ENCODE measurements around the gene ARHGAP42.

Gene ARHGAP42

DNA sequence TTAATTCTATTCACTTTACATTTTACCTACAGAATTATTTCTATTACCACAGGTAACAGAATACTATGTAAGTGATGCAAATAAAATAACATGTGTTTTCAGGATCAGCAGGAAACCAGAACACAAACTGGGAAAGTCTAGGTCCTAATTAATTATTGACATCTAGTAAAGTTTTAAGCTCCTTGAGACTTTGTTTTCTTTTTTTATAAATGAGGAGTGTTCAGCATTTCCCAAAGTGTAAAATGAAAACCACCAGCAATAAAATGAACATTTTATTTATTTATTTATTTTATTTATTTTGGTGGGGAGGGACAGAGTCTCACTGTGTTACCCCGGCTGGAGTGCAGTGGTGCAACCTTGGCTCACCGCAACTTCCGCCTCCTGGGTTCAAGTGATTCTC lies 123.6 kb downstream of the ARHGAP42 start:
- Histone ChIP-seq H2AFZ (ENCODE audit: low read depth, low read length, severe bottlenecking) (no peak overlapping the region), H3K9me2 (replicated peaks; ENCODE audit: insufficient read depth, low read length) (no peaks in the 10 kb centered on the region), H3K27ac (ENCODE audit: low read depth, low read length) (no peak overlapping the region), H3K79me2 (ENCODE audit: insufficient read depth, low read length) (no peaks in the 10 kb centered on the region), H3K4me2 (ENCODE audit: low read depth, low read length, poor library complexity, severe bottlenecking) (no peak overlapping the region), H3K9me3 (ENCODE audit: insufficient read depth, low read length) (no peaks in the 10 kb centered on the region), H3K36me3 (ENCODE audit: low read length) (no peaks in the 10 kb centered on the region), H3K27me3 (ENCODE audit: low read length) (no peaks in the 10 kb centered on the region), H3K4me3 (ENCODE audit: insufficient read depth, low read length, poor library complexity, severe bottlenecking) (no peak overlapping the region), H3K9ac (ENCODE audit: low read length) (no peak overlapping the region), H4K20me1 (ENCODE audit: low read depth, low read length) (no peaks in the 10 kb centered on the region), H3F3A (ENCODE audit: insufficient read depth) (no peaks in the 10 kb centered on the region)
- no peak for TF ChIP-seq EZH2phosphoT487 (conservative IDR thresholded peaks at IDR 0.05; ENCODE audit: low read length)
- TF ChIP-seq, protein P1, sequence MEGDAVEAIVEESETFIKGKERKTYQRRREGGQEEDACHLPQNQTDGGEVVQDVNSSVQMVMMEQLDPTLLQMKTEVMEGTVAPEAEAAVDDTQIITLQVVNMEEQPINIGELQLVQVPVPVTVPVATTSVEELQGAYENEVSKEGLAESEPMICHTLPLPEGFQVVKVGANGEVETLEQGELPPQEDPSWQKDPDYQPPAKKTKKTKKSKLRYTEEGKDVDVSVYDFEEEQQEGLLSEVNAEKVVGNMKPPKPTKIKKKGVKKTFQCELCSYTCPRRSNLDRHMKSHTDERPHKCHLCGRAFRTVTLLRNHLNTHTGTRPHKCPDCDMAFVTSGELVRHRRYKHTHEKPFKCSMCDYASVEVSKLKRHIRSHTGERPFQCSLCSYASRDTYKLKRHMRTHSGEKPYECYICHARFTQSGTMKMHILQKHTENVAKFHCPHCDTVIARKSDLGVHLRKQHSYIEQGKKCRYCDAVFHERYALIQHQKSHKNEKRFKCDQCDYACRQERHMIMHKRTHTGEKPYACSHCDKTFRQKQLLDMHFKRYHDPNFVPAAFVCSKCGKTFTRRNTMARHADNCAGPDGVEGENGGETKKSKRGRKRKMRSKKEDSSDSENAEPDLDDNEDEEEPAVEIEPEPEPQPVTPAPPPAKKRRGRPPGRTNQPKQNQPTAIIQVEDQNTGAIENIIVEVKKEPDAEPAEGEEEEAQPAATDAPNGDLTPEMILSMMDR (IDR thresholded peaks at IDR 0.05; ENCODE audit: insufficient read depth, low read length, poor library complexity, severe bottlenecking) = no peak

- Histone ChIP-seq H4K20me1 (ENCODE audit: low read depth, low read length) (no peaks in the 10 kb centered on the region), H2AFZ (ENCODE audit: low read depth, low read length, severe bottlenecking) (no peak overlapping the region), H3F3A (ENCODE audit: insufficient read depth) (no peaks in the 10 kb centered on the region), H3K36me3 (ENCODE audit: low read length) (no peaks in the 10 kb centered on the region), H3K4me2 (ENCODE audit: low read depth, low read length, poor library complexity, severe bottlenecking) (no peak overlapping the region), H3K4me3 (ENCODE audit: insufficient read depth, low read length, poor library complexity, severe bottlenecking) (no peak overlapping the region), H3K9me2 (replicated peaks; ENCODE audit: insufficient read depth, low read length) (no peaks in the 10 kb centered on the region), H3K79me2 (ENCODE audit: insufficient read depth, low read length) (no peaks in the 10 kb centered on the region), H3K27ac (ENCODE audit: low read depth, low read length) (no peak overlapping the region), H3K9ac (ENCODE audit: low read length) (no peak overlapping the region), H3K27me3 (ENCODE audit: low read length) (no peaks in the 10 kb centered on the region), H3K9me3 (ENCODE audit: insufficient read depth, low read length) (no peaks in the 10 kb centered on the region)
- TF ChIP-seq, protein P1 (IDR thresholded peaks at IDR 0.05; ENCODE audit: insufficient read depth, low read length, poor library complexity, severe bottlenecking) = no peak
- no peak for TF ChIP-seq EZH2phosphoT487 (conservative IDR thresholded peaks at IDR 0.05; ENCODE audit: low read length)
These were observed 125.4 kb downstream of the ARHGAP42 start for GRCh38 chr11:100812517-100812916.

- Histone ChIP-seq H4K20me1 (ENCODE audit: low read depth, low read length) (no peaks in the 10 kb centered on the region), H3K27me3 (ENCODE audit: low read length) (no peaks in the 10 kb centered on the region), H3K9me3 (ENCODE audit: insufficient read depth, low read length) (no peaks in the 10 kb centered on the region), H3K4me2 (ENCODE audit: low read depth, low read length, poor library complexity, severe bottlenecking) (no peak overlapping the region), H3K79me2 (ENCODE audit: insufficient read depth, low read length) (no peaks in the 10 kb centered on the region), H3K9ac (ENCODE audit: low read length) (no peak overlapping the region), H3F3A (ENCODE audit: insufficient read depth) (no peaks in the 10 kb centered on the region), H3K9me2 (replicated peaks; ENCODE audit: insufficient read depth, low read length) (no peaks in the 10 kb centered on the region), H3K27ac (ENCODE audit: low read depth, low read length) (no peak overlapping the region), H3K36me3 (ENCODE audit: low read length) (no peaks in the 10 kb centered on the region), H3K4me3 (ENCODE audit: insufficient read depth, low read length, poor library complexity, severe bottlenecking) (no peak overlapping the region), H2AFZ (ENCODE audit: low read depth, low read length, severe bottlenecking) (no peak overlapping the region)
- TF ChIP-seq, protein P1 (IDR thresholded peaks at IDR 0.05; ENCODE audit: insufficient read depth, low read length, poor library complexity, severe bottlenecking) = no peak
- TF ChIP-seq EZH2phosphoT487 (conservative IDR thresholded peaks at IDR 0.05; ENCODE audit: low read length) = no peak
These were observed 128.8 kb downstream of the ARHGAP42 start for GRCh38 chr11:100815787-100816330.

Data from SU-DHL-6 (cell line).